Fibroblast of mammary gland (primary cell): Measurements from ENCODE around the gene GTSE1.

Experiments used
- DNase-seq: peaks from one replicate; pipeline ENCODE4 v3.0.0-alpha.2; 2010; ENCODE audit warnings: low read depth
- H3K4me3 ChIP-seq: 2 replicates; pipeline ENCODE4 v1.5.1; 2011; ENCODE audit warnings: low read depth, mild to moderate bottlenecking, low read length, moderate library complexity; ENCODE audit not compliant: control insufficient read depth
- CTCF ChIP-seq: conservative IDR thresholded peaks from 2 replicates; pipeline ENCODE4 v1.5.1; 2011; ENCODE audit warnings: low read depth, low read length, inconsistent platforms; ENCODE audit not compliant: control insufficient read depth, insufficient read depth

The GTSE1 gene

GRCh38 chr22:46296257-46297150 is at the start of gene GTSE1:
Gene GTSE1 (plus strand): TSS chr22:46296870. CDS start chr22:46297401, 531 bp downstream.
- no peak for TF ChIP-seq CTCF
- peak; percentile 96 for DNase-seq
- H3K4me3 ChIP-seq: peak within 1 kb of the TSS; percentile 75

GRCh38 chr22:46247443-46247975 is 49.2 kb upstream of the GTSE1 start:
- no peak for DNase-seq
- H3K4me3 ChIP-seq: no peak overlapping the region
- no peak for TF ChIP-seq CTCF

- DNase-seq: peak; percentile 74
- TF ChIP-seq CTCF: no peak
- peak within 1 kb of the TSS; percentile 75 for H3K4me3 ChIP-seq
Measured at GRCh38 chr22:46250035-46250782, 46.5 kb upstream of the GTSE1 start, which contains the start of gene CDPF1. Gene CDPF1 (minus strand): TSS chr22:46250293. CDS start chr22:46248284, 2,009 bp downstream.

GRCh38 chr22:46250783-46251125 is 45.9 kb upstream of the GTSE1 start:
- DNase-seq: no peak
- H3K4me3 ChIP-seq: peak overlapping the region; percentile 75
- TF ChIP-seq CTCF: no peak

- H3K4me3 ChIP-seq: peak overlapping the region; percentile 75
- DNase-seq: peak; percentile 27
- no peak for TF ChIP-seq CTCF
Measured at GRCh38 chr22:46251266-46251665, 45.4 kb upstream of the GTSE1 start.

GRCh38 chr22:46251816-46252380 is 44.8 kb upstream of the GTSE1 start:
- H3K4me3 ChIP-seq: no peak overlapping the region
- TF ChIP-seq CTCF: no peak
- no peak for DNase-seq
